GM13976 (cell line): ENCODE measurements around the gene FADS2.

Source experiments
- DNase-seq: peaks from one replicate; pipeline ENCODE4 v3.0.0; 2012; ENCODE audit warnings: low spot score
- in situ Hi-C: fragments of 300-500 bp; cut with MboI; formaldehyde crosslinking; loops from one replicate; pipeline ENCODE4 v1.12.0; 2022; ENCODE audit warnings: low sequenced_read_pairs, mixed read lengths, inconsistent platforms; ENCODE audit not compliant: unreplicated experiment
- TF ChIP-seq, protein P1 (sequence below): IDR thresholded peaks from 2 replicates; pipeline ENCODE4 v1.5.1; 2012; ENCODE audit warnings: borderline replicate concordance, mild to moderate bottlenecking; ENCODE audit not compliant: insufficient read depth; ENCODE audit errors: extremely low read depth, missing control alignments, control extremely low read depth

FADS2 gene

GRCh38 chr11:61855939-61856680 is 28.0 kb downstream of the FADS2 start:
- in situ Hi-C loops, result no loop called here
- TF ChIP-seq, protein P1, sequence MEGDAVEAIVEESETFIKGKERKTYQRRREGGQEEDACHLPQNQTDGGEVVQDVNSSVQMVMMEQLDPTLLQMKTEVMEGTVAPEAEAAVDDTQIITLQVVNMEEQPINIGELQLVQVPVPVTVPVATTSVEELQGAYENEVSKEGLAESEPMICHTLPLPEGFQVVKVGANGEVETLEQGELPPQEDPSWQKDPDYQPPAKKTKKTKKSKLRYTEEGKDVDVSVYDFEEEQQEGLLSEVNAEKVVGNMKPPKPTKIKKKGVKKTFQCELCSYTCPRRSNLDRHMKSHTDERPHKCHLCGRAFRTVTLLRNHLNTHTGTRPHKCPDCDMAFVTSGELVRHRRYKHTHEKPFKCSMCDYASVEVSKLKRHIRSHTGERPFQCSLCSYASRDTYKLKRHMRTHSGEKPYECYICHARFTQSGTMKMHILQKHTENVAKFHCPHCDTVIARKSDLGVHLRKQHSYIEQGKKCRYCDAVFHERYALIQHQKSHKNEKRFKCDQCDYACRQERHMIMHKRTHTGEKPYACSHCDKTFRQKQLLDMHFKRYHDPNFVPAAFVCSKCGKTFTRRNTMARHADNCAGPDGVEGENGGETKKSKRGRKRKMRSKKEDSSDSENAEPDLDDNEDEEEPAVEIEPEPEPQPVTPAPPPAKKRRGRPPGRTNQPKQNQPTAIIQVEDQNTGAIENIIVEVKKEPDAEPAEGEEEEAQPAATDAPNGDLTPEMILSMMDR, result no peak
- no peak for DNase-seq

DNA sequence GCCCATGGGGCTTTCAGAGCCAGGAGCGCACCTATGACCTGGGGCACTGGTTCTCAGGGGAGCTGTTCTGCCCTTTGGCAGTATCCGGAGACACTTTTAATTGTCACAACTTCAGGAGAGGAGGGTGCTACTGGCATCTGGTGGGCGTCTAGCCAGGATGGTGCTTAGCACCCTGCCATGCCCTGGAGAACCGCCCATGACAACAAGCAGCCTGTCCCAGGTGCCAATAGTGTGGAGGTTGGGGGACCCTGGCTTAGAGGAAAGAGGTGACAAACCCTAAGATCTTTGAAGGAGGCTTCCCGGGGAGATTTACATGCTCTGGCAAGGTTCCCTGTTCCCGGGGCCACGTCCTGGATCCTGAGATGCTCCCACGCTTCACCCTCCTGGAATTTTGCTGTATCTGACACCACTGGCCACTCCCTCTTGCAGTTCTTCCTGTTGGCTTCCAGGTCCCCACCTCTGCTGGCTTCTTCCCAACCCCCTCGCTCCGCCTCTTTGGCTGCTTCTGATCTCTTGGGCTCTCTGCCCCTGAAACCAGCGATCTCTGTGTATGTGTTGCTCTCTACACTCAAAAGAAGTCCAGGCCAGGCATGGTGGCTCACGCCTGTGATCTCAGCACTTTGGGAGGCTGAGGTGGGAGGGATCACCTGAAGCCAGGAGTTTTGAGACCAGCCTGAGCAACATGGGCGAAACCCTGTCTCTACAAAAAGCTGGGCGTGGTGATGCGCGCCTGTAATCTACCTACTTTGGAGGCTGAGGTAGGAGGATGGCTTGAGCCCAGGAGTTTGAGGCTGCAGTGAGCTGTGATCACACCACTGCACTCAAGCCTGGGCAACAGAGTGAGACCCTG is 32.2 kb downstream of the FADS2 start:
- in situ Hi-C loops, result no loop called here
- DNase-seq, result no peak
- TF ChIP-seq, protein P1, result no peak

DNA sequence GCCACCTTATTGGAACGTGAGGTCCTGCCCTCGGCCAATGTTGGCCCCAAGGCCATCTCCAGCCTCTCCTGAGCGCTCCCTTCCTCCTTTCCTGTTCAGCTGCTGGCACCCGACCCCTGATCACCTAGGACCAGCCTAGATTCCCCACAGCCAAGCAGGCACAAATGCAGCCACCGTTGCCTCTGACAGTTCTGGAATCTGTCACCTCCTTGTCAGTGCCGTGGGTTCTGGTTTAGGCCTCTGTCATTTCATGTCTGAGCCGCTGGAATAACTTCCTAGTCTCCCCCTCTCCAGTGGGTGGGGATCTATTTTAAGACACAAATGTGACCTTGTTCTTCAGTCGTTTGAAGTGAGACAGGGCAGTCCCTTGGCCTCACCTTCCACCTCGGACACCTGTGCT is 33.5 kb downstream of the FADS2 start:
- TF ChIP-seq, protein P1, result no peak
- in situ Hi-C loops, result no loop called here
- no peak for DNase-seq

DNA sequence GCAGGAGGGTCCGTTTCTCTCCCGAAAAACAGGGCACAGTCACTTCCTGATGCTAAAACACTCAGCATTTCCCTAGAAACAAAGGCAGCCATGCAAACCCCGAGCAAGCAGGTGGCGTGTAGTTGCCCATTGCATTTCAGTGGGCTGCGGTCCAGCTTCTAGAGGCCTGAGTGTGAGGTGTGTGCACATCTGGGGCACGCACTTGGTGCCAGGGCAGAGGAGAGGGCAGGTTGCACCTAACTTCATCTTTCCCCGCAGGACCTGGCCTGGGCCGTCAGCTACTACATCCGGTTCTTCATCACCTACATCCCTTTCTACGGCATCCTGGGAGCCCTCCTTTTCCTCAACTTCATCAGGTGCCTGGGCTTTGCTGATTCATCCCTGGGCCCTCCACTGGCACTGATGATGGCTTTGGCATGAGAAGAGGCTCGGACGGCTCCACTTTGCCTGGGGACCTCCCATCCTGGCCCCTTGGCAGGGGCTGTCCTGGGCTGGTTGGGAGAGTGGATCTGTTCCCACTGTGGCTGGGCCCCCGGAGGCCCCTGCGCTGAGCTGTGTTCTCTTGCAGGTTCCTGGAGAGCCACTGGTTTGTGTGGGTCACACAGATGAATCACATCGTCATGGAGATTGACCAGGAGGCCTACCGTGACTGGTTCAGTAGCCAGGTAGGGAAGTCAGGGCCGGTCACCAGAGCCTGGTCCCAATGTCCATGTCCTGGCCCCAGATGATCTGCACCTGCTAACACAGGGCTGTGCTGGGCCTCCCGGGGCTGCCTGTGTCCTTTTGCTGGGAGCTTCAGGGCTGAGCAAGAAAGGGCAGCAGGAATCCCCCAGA is 34.8 kb downstream of the FADS2 start:
- in situ Hi-C loops, result no loop called here
- TF ChIP-seq, protein P1, result no peak
- no peak for DNase-seq

GRCh38 chr11:61863548-61864081 is 35.5 kb downstream of the FADS2 start:
- TF ChIP-seq, protein P1, result no peak
- in situ Hi-C loops, result no loop called here
- no peak for DNase-seq
